ENCODE data around the gene SCAF1. TPM values are rescaled to one million over a fixed set of nuclear protein-coding genes. Genes with fewer than 3 reads are reported as not detected.
"Not testable (repeated sequence)": the region's sequence is repeated elsewhere in the genome, so short reads cannot be mapped to it uniquely, and the experiment has no call there.

Gene SCAF1
- polyA plus RNA-seq, 2 of the 4 experiments (the other 2 are of a cell fraction): 4.0 to 47.9 TPM

GRCh38 chr19:49616945-49617344 lies 25.1 kb upstream of the SCAF1 start:
- FAIRE-seq (no peak), DNase-seq (ENCODE audit: low read depth in 1 of 2, low spot score in 1 of 2) (no peak), ATAC-seq (no peak)
- Histone ChIP-seq H3K4me2 (no peak overlapping the region), H3K4me3 (no peak overlapping the region), H3K27ac (no peak overlapping the region), H3K4me1 (peaks cover 32% of the 10 kb centered on the region), H3K9me3 (no peaks in the 10 kb centered on the region)
- POLR2A ChIA-PET: no interaction called here
- TF ChIP-seq CBX2 (IDR thresholded peaks at IDR 0.05; ENCODE audit: borderline replicate concordance, low read depth) (no peak), HOXB13 (CRISPR knock-in tag; IDR thresholded peaks at IDR 0.05; ENCODE audit: low read depth) (no peak), EP300 (IDR thresholded peaks at IDR 0.05) (no peak), CTCF (IDR thresholded peaks at IDR 0.05) (no peak), HOXA7 (CRISPR knock-in tag; IDR thresholded peaks at IDR 0.05) (no peak), HMGXB4 (CRISPR knock-in tag; IDR thresholded peaks at IDR 0.05; ENCODE audit: borderline replicate concordance) (no peak), EHF (CRISPR knock-in tag; IDR thresholded peaks at IDR 0.05) (no peak), MYC (IDR thresholded peaks at IDR 0.05; ENCODE audit: borderline replicate concordance, low read length) (no peak), ESRRA (IDR thresholded peaks at IDR 0.05; ENCODE audit: borderline replicate concordance, low read length) (no peak), ELK1 (IDR thresholded peaks at IDR 0.05; ENCODE audit: low read depth, low read length) (no peak), NPAS2 (CRISPR knock-in tag; IDR thresholded peaks at IDR 0.05; ENCODE audit: borderline replicate concordance) (no peak), PBX3 (IDR thresholded peaks at IDR 0.05) (no peak), E2F6 (IDR thresholded peaks at IDR 0.05; ENCODE audit: borderline replicate concordance, low read depth) (no peak), GATA3 (IDR thresholded peaks at IDR 0.05; ENCODE audit: borderline replicate concordance) (no peak), ZSCAN20 (CRISPR knock-in tag; IDR thresholded peaks at IDR 0.05) (no peak)
- CTCF ChIA-PET: interaction anchor here (0.7 to 3.9 kb wide), 10 partner anchors 9 to 55 kb away, joined by 3 to 15 read pairs (median 4); partner anchors contain the start of gene RRAS
- 90% methylated on average over 7 of the region's 7 CpGs for WGBS (ENCODE audit: missing lambda C conversion rate)

- ATAC-seq; H3K4me2 ChIP-seq; H3K9me3 ChIP-seq; H3K27ac ChIP-seq; POLR2A ChIA-PET; FAIRE-seq; DNase-seq (ENCODE audit: low read depth in 1 of 2, low spot score in 1 of 2); H3K4me3 ChIP-seq: not testable (repeated sequence)
- 0 out of 5 replicates have a peak, but pooled peaks of 1 of the 2 experiments have one; percentile 7 for TF ChIP-seq JUN (IDR thresholded peaks at IDR 0.05)
- peaks cover 23% of the 10 kb centered on the region for H3K4me1 ChIP-seq
- WGBS (ENCODE audit: missing lambda C conversion rate): 77% methylated on average over 13 of the region's 13 CpGs
- CTCF ChIA-PET: interaction anchor here (1.1 to 3.9 kb wide), 8 partner anchors 8 to 54 kb away, joined by 3 to 15 read pairs (median 5); partner anchors contain the start of gene RRAS
These were observed 24.1 kb upstream of the SCAF1 start for GRCh38 chr19:49617860-49618259.
